Activated T-helper 17 cell treated with anti-CD3 and anti-CD28 coated beads, Interleukin-2, amount 50 U/mL, for 72 hours (primary cell): ENCODE data around the gene SMIM17. TPM values are rescaled to one million over a fixed set of nuclear protein-coding genes. Genes with fewer than 3 reads are reported as not detected.

ENCODE experiments used
- total RNA-seq, 2 donors: library from RNA; stranded (reverse); gene quantifications; one replicate each; pipeline ENCODE4 v1.2.3, GENCODE V29; 2022

Gene SMIM17
- total RNA-seq, 2 donors from 2014 or later, result not detected

Other genes starting within 250 kb of the SMIM17 start
- gene ZNF582, start 249.6 kb upstream of the SMIM17 start, total RNA-seq, result 1 to 10 TPM; 1.1 to 1.9 TPM
- 1 to 10 TPM; 3.6 to 3.8 TPM for gene ZNF583, start 238.8 kb upstream of the SMIM17 start, total RNA-seq
- gene ZNF667, start 165.8 kb upstream of the SMIM17 start, total RNA-seq, result 1 to 10 TPM in 1 of 2 donors, not detected in 1; 1.6 TPM
- 1 to 10 TPM in 1 of 2 donors, under 1 TPM in 1; 0.91 to 1.2 TPM for gene ZNF471, start 135.3 kb upstream of the SMIM17 start, total RNA-seq
- gene ZFP28, start 104.2 kb upstream of the SMIM17 start, total RNA-seq, result 1 to 10 TPM; 2.9 to 5.5 TPM
- 1 to 10 TPM; 3.1 to 6.9 TPM for gene ZNF470, start 75.7 kb upstream of the SMIM17 start, total RNA-seq
- gene ZNF71, start 47.9 kb upstream of the SMIM17 start, total RNA-seq, result 1 to 10 TPM; 4.3 to 4.8 TPM
- gene ZNF835, start 28.6 kb downstream of the SMIM17 start, total RNA-seq, result 1 to 10 TPM; 1.3 to 2.5 TPM
- under 1 TPM in 1 of 2 donors, not detected in 1; 0.04 TPM for gene PEG3, start 197.6 kb downstream of the SMIM17 start, total RNA-seq
- not detected for gene ZIM2, start 197.6 kb downstream of the SMIM17 start, total RNA-seq